ENCODE measurements around the gene ZG16B. TPM values are rescaled to one million over a fixed set of nuclear protein-coding genes. Genes with fewer than 3 reads are reported as not detected.

Gene ZG16B
- total RNA-seq, 1 experiment from 2014 or later: not detected

DNA sequence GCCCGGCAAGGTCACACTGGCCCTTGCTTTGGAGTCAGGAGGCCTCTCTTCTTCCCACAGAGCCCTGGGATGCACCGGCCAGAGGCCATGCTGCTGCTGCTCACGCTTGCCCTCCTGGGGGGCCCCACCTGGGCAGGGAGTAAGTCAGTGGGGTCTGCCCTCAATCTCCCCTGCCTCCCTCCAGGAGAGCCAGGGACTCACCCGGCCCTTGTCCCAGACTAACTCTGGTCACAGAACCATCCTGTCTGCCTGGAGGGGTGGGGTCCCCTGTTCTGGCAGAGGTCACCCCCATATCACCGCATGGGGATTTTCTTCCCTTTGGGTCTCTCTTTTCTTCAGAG is 222 bp downstream of the ZG16B start:
- Histone ChIP-seq H3K79me1 (ENCODE audit: insufficient read depth, low read depth, low read length, poor library complexity, severe bottlenecking) (no peaks in the 10 kb centered on the region), H2BK20ac (ENCODE audit: low read depth, low read length, poor library complexity, severe bottlenecking) (no peak overlapping the region), H4K8ac (replicated peaks; ENCODE audit: insufficient read length, low read depth, low read length) (no peak overlapping the region), H4K20me1 (ENCODE audit: control insufficient read depth, insufficient read depth, insufficient read length) (no peaks in the 10 kb centered on the region), H3K56ac (ENCODE audit: insufficient read length, low read depth, low read length) (no peak overlapping the region), H2BK12ac (ENCODE audit: insufficient read length, low read depth, low read length) (no peak overlapping the region), H2BK15ac (ENCODE audit: low read depth, low read length) (no peak overlapping the region), H3K27ac (ENCODE audit: insufficient read length, low read depth, low read length) (no peak overlapping the region), H3K4ac (ENCODE audit: low read depth, low read length) (no peak overlapping the region), H3K23ac (ENCODE audit: insufficient read length, low read depth, low read length) (no peak overlapping the region), H2BK5ac (ENCODE audit: insufficient read length, low read length) (no peak overlapping the region), H3K79me2 (ENCODE audit: insufficient read depth, low read length) (no peaks in the 10 kb centered on the region), H3T11ph (ENCODE audit: low read length) (no peak overlapping the region), H3K9ac (ENCODE audit: extremely low read depth, insufficient read length, low read length) (no peak overlapping the region), H4K5ac (ENCODE audit: insufficient read length, low read depth, low read length) (no peak overlapping the region), H3K9me3 (ENCODE audit: control insufficient read depth, low read depth, low read length) (no peaks in the 10 kb centered on the region), H2AFZ (ENCODE audit: low read length) (no peak overlapping the region), H3K4me2 (ENCODE audit: insufficient read depth, insufficient read length, low read length) (no peak overlapping the region), H3K18ac (ENCODE audit: insufficient read length, low read depth, low read length) (no peak overlapping the region), H3K23me2 (ENCODE audit: insufficient read length, low read depth, low read length, poor library complexity, severe bottlenecking) (no peaks in the 10 kb centered on the region), H3K4me1 (ENCODE audit: insufficient read depth, low read length) (no peaks in the 10 kb centered on the region), H3K14ac (ENCODE audit: insufficient read depth, low read length) (no peak overlapping the region), H2BK120ac (ENCODE audit: low read depth, low read length, poor library complexity, severe bottlenecking) (no peak overlapping the region), H3K27me3 (ENCODE audit: insufficient read depth, low read length) (no peaks in the 10 kb centered on the region), H2AK5ac (ENCODE audit: insufficient read length, low read length) (no peak overlapping the region), H4K91ac (ENCODE audit: insufficient read length, low read depth, low read length) (no peak overlapping the region)
- DNase-seq: no peak
- Mint-ChIP-seq H3K9me3 (no peaks in the 10 kb centered on the region; a peak in 1 of 5 replicates), H3K36me3 (ENCODE audit: insufficient read depth in 1 of 3, low read depth in 3 of 3) (no peaks in the 10 kb centered on the region; a peak in 1 of 7 replicates), H3K4me1 (peaks cover 0 to under 1% of the 10 kb centered on the region in 2 experiments; a peak in 1 of 4 replicates), H3K4me3 (no peak overlapping the region), H3K27me3 (ENCODE audit: low read depth) (peaks cover 4% of the 10 kb centered on the region), H3K27ac (no peak overlapping the region)
- no CpG with 5 or more reads among the region's 5 CpGs for WGBS (ENCODE audit: extremely low coverage, insufficient read length, low lambda C conversion rate)
- TF ChIP-seq, protein P1, sequence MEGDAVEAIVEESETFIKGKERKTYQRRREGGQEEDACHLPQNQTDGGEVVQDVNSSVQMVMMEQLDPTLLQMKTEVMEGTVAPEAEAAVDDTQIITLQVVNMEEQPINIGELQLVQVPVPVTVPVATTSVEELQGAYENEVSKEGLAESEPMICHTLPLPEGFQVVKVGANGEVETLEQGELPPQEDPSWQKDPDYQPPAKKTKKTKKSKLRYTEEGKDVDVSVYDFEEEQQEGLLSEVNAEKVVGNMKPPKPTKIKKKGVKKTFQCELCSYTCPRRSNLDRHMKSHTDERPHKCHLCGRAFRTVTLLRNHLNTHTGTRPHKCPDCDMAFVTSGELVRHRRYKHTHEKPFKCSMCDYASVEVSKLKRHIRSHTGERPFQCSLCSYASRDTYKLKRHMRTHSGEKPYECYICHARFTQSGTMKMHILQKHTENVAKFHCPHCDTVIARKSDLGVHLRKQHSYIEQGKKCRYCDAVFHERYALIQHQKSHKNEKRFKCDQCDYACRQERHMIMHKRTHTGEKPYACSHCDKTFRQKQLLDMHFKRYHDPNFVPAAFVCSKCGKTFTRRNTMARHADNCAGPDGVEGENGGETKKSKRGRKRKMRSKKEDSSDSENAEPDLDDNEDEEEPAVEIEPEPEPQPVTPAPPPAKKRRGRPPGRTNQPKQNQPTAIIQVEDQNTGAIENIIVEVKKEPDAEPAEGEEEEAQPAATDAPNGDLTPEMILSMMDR (conservative IDR thresholded peaks at IDR 0.05): no peak

Measured in H9 (cell line).